PC-9 (cell line): ENCODE measurements around the gene UBE2O. TPM values are rescaled to one million over a fixed set of nuclear protein-coding genes. Genes with fewer than 3 reads are reported as not detected.

Experiments
- BruUV-seq: library from RNA; stranded (reverse); fragments of 400-500 nt; replicated peaks from 2 replicates; lab custom pipeline; 2021; lab: Mats Ljungman, UMichigan
- CTCF ChIA-PET: fragments of 300-600 bp; sonication (Branson Sonifier 250); formaldehyde crosslinking; loops from one replicate; lab custom pipeline; 2022; ENCODE audit warnings: antibody characterized with exemption; lab: Charles Lee
- POLR2A ChIA-PET: fragments of 300-600 bp; sonication (Branson Sonifier 250); formaldehyde crosslinking; loops from one replicate; lab custom pipeline; 2022; ENCODE audit warnings: antibody characterized with exemption; ENCODE audit not compliant: unreplicated experiment; lab: Charles Lee
- DNase-seq, 2 experiments: peaks; one replicate each; pipeline versions ENCODE4 v3.0.0 to v3.0.0-alpha.2; 2015 to 2022; ENCODE audit warnings: mixed read lengths in 1 of 2
- H2AFZ ChIP-seq: fragments of 200-600 bp; sonication (generic); 2 replicates; pipeline ENCODE4 v1.8.1; 2017; ENCODE audit warnings: antibody characterized with exemption
- H3F3A ChIP-seq: fragments of 200-600 bp; sonication (generic); 2 replicates; pipeline ENCODE4 v1.8.1; 2017; ENCODE audit warnings: antibody characterized with exemption, mild to moderate bottlenecking, low read depth; ENCODE audit not compliant: insufficient read depth
- H3K27ac ChIP-seq: fragments of 200-600 bp; sonication (generic); 2 replicates; pipeline ENCODE4 v1.6.1; 2016; ENCODE audit warnings: mixed run types
- H3K27me3 ChIP-seq: fragments of 200-600 bp; sonication (generic); 2 replicates; pipeline ENCODE4 v1.6.1; 2016; ENCODE audit warnings: low read depth, mixed run types; ENCODE audit not compliant: insufficient read depth
- H3K36me3 ChIP-seq: fragments of 200-600 bp; sonication (generic); 2 replicates; pipeline ENCODE4 v1.6.1; 2016; ENCODE audit warnings: low read depth, mixed run types
- H3K4me1 ChIP-seq: fragments of 200-600 bp; sonication (generic); replicated peaks from 2 replicates; pipeline ENCODE4 v1.6.1; 2016; ENCODE audit warnings: mixed run types; ENCODE audit not compliant: insufficient read depth
- H3K4me2 ChIP-seq: fragments of 200-600 bp; sonication (generic); 2 replicates; pipeline ENCODE4 v1.6.1; 2017; ENCODE audit warnings: mixed run types
- H3K4me3 ChIP-seq: fragments of 200-600 bp; sonication (generic); 2 replicates; pipeline ENCODE4 v1.6.1; 2016; ENCODE audit warnings: mixed run types
- H3K79me2 ChIP-seq: fragments of 200-600 bp; sonication (generic); 2 replicates; pipeline ENCODE4 v1.6.1; 2017; ENCODE audit warnings: low read depth, mixed run types
- H3K9me2 ChIP-seq: fragments of 200-600 bp; sonication (generic); 2 replicates; pipeline ENCODE4 v1.8.1; 2017; ENCODE audit warnings: mild to moderate bottlenecking; ENCODE audit not compliant: insufficient read depth
- H3K9me3 ChIP-seq: fragments of 200-600 bp; sonication (generic); 2 replicates; pipeline ENCODE4 v1.8.1; 2016; ENCODE audit warnings: low read depth; ENCODE audit not compliant: insufficient read depth
- H4K20me1 ChIP-seq: fragments of 200-600 bp; sonication (generic); 2 replicates; pipeline ENCODE4 v1.8.1; 2017; ENCODE audit not compliant: insufficient read depth
- EZH2 ChIP-seq: fragments of 200-600 bp; sonication (generic); IDR thresholded peaks from 2 replicates; pipeline ENCODE4 v1.8.0; 2017; ENCODE audit warnings: antibody characterized with exemption, low read depth
- intact Hi-C: fragments of 100-400 bp; cut with micrococcal nuclease; formaldehyde crosslinking; loops from one replicate; pipeline ENCODE4 v1.10.0; 2022; ENCODE audit not compliant: unreplicated experiment
- total RNA-seq: library from RNA; stranded (reverse); gene quantifications from 2 replicates; pipeline ENCODE4 v1.2.3, GENCODE V29; 2021
- TF ChIP-seq, protein P1 (sequence below): fragments of 200-600 bp; sonication (generic); conservative IDR thresholded peaks from 2 replicates; pipeline ENCODE4 v1.6.1; 2017; ENCODE audit warnings: mixed run types, antibody characterized with exemption, mild to moderate bottlenecking, moderate library complexity

Gene UBE2O
- total RNA-seq, 1 experiment from 2014 or later, result 28.0 TPM

- H3K9me2 ChIP-seq, result no peaks in the 10 kb centered on the region
- CTCF ChIA-PET, result no interaction called here
- intact Hi-C loops, result no loop called here
- H3K4me3 ChIP-seq, result no peak overlapping the region
- H3K27ac ChIP-seq, result no peak overlapping the region
- no peaks in the 10 kb centered on the region for H4K20me1 ChIP-seq
- H3K27me3 ChIP-seq, result no peaks in the 10 kb centered on the region
- H3K4me1 ChIP-seq, result no peaks in the 10 kb centered on the region
- H2AFZ ChIP-seq, result no peak overlapping the region
- H3K79me2 ChIP-seq, result no peaks in the 10 kb centered on the region
- no peaks in the 10 kb centered on the region for H3K9me3 ChIP-seq
- no peak for DNase-seq
- no peak for TF ChIP-seq EZH2
- TF ChIP-seq, protein P1, sequence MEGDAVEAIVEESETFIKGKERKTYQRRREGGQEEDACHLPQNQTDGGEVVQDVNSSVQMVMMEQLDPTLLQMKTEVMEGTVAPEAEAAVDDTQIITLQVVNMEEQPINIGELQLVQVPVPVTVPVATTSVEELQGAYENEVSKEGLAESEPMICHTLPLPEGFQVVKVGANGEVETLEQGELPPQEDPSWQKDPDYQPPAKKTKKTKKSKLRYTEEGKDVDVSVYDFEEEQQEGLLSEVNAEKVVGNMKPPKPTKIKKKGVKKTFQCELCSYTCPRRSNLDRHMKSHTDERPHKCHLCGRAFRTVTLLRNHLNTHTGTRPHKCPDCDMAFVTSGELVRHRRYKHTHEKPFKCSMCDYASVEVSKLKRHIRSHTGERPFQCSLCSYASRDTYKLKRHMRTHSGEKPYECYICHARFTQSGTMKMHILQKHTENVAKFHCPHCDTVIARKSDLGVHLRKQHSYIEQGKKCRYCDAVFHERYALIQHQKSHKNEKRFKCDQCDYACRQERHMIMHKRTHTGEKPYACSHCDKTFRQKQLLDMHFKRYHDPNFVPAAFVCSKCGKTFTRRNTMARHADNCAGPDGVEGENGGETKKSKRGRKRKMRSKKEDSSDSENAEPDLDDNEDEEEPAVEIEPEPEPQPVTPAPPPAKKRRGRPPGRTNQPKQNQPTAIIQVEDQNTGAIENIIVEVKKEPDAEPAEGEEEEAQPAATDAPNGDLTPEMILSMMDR, result no peak
- BruUV-seq, result no TSS peak
- no peaks in the 10 kb centered on the region for H3F3A ChIP-seq
- H3K36me3 ChIP-seq, result no peaks in the 10 kb centered on the region
- H3K4me2 ChIP-seq, result no peak overlapping the region
- POLR2A ChIA-PET, result no interaction called here
Measured at GRCh38 chr17:76376318-76377133, 76.4 kb downstream of the UBE2O start.

DNA sequence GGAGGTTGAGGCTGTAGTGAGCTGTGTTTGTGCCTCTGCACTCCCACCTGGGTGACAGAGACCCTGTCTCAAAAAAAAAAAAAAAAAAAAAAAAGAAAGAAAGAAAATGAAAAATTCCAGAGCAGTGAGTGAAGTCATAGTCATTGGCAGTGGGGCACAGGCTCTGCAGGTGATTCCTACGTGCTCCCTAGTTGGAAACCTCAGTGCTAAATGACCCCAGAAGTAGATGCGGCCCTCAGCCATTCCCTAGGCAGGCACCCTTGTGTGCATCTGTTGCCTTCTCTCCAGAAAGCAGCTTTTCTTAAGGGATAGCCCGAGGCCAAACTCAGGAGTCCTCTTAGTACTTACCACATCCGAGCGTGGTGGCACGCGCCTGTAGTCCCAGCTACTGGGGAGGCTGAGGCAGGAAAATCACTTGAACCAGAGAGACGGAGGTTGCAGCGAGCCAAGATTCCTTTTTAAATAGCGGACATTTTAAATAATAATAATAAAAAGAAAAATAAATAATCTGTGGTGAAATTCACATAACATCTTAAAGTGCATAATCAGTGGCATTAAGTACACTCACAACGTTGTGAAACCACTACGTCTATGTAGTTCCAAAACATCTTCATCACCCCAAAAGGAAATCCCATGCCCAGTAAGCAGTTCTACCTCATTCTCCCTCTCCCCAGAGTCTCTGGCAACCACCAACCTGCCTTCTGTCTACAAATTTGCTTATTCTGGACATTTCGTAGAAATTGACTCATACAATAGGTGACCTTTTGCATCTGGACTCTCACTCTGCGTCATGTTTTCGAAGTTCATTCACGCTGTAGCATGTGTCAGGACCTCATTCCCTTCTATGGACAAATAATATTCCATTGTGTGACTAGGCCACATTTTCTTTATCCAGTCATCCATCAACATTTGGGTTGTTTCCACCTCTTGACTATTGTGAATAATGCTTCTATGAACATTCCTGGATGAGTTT is 81.0 kb downstream of the UBE2O start:
- Histone ChIP-seq H3K27ac (no peak overlapping the region), H3K4me2 (no peak overlapping the region), H3K36me3 (no peaks in the 10 kb centered on the region), H3K79me2 (no peaks in the 10 kb centered on the region), H3K27me3 (no peaks in the 10 kb centered on the region), H4K20me1 (no peaks in the 10 kb centered on the region), H3K4me3 (no peak overlapping the region), H3K4me1 (no peaks in the 10 kb centered on the region), H3K9me3 (no peaks in the 10 kb centered on the region), H2AFZ (no peak overlapping the region), H3K9me2 (no peaks in the 10 kb centered on the region), H3F3A (peaks cover 4% of the 10 kb centered on the region; the same call in 1 of the 2 replicates)
- BruUV-seq, result no TSS peak
- intact Hi-C loops, result no loop called here
- no peak for DNase-seq
- TF ChIP-seq, protein P1, result no peak
- TF ChIP-seq EZH2, result no peak
- CTCF ChIA-PET, result interaction anchor here (0.5 to 0.7 kb wide), 4 partner anchors 57 to 95 kb away, joined by 6 to 10 read pairs (median 6); no protein-coding TSS in a partner anchor
- POLR2A ChIA-PET, result no interaction called here
